Fibroblast of pulmonary artery (primary cell): Measurements from ENCODE around the gene POLR3K.
"Not testable (repeated sequence)": the region's sequence is repeated elsewhere in the genome, so short reads cannot be mapped to it uniquely, and the experiment has no call there.

Experiments used
- DNase-seq: peaks from one replicate; pipeline ENCODE4 v3.0.0-alpha.2; 2010; ENCODE audit warnings: low read depth
- H3K4me3 ChIP-seq: replicated peaks from 2 replicates; pipeline ENCODE4 v1.5.1; 2011; ENCODE audit warnings: low read depth, mild to moderate bottlenecking, control low read depth, low read length, moderate library complexity
- CTCF ChIP-seq: IDR thresholded peaks from 2 replicates; pipeline ENCODE4 v1.5.1; 2011; ENCODE audit warnings: mild to moderate bottlenecking, control low read depth, low read length, inconsistent platforms; ENCODE audit errors: missing control alignments

POLR3K gene

GRCh38 chr16:42069-42457, 11.3 kb downstream of the POLR3K start:
- no peak for TF ChIP-seq CTCF
- DNase-seq, result no peak
- H3K4me3 ChIP-seq, result no peak overlapping the region

- no peak for DNase-seq
- TF ChIP-seq CTCF, result no peak
- H3K4me3 ChIP-seq, result no peak overlapping the region
These were observed 11.9 kb downstream of the POLR3K start for GRCh38 chr16:41439-42068.

GRCh38 chr16:38941-39892, 14.2 kb downstream of the POLR3K start:
- TF ChIP-seq CTCF, result no peak
- DNase-seq, result no peak
- H3K4me3 ChIP-seq, result no peak overlapping the region

- H3K4me3 ChIP-seq, DNase-seq: not testable (repeated sequence)
These were observed 15.2 kb downstream of the POLR3K start for GRCh38 chr16:38206-38605.

GRCh38 chr16:37511-37910, 15.9 kb downstream of the POLR3K start:
- H3K4me3 ChIP-seq, result no peak overlapping the region
- DNase-seq, result peak; percentile 8
- TF ChIP-seq CTCF, result no peak

- TF ChIP-seq CTCF, result no peak
- H3K4me3 ChIP-seq, result no peak overlapping the region
- no peak for DNase-seq
These were observed 16.9 kb downstream of the POLR3K start for GRCh38 chr16:36336-36984.

GRCh38 chr16:35678-36305, 17.6 kb downstream of the POLR3K start:
- no peak overlapping the region for H3K4me3 ChIP-seq
- DNase-seq, result no peak
- TF ChIP-seq CTCF, result no peak
